GM15510 (cell line): Measurements from ENCODE around the gene FILIP1.
A peak's percentile ranks its signal among the peaks of the same experiment; 100 is the strongest.

Experiments
- POLR2A ChIP-seq: IDR thresholded peaks from 3 replicates; pipeline ENCODE4 v1.6.1; 2011; ENCODE audit warnings: borderline replicate concordance; ENCODE audit not compliant: insufficient read length; ENCODE audit errors: extremely low read depth

The FILIP1 gene

DNA sequence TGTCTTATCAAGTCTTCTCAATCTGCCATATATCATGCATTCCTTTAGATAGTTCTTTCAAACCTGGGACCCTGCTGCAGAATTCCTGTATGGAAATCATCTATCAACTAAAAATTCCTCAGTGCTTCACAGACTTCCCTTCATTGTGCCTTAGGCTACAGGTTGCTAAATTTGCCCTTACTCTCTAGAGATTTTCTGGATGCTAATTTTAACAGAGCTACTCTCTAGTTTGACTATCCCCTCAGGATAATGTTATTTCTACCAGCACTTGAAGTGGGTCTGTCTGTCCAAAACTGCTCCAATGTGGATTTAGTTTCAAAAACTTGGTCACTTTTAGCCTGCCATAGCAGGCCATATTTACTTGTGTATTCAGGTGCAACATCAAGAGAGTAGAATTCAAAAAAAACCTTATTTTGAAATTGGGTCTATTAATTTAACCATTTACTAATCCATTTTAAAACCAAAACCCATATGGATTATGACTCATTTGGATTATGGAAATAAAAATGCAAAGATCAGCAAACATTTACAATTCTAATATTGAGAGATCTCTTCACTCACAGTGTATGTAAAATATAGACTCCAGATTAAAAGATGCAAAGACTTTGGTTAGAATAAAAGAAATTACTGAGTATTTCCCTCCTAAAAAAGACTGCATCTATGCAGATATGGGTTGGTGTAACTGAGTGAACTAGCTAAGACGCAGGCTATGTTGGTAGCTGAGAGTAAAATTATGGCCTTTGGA, 236.1 kb downstream of the FILIP1 start:
- no peak for TF ChIP-seq POLR2A

DNA sequence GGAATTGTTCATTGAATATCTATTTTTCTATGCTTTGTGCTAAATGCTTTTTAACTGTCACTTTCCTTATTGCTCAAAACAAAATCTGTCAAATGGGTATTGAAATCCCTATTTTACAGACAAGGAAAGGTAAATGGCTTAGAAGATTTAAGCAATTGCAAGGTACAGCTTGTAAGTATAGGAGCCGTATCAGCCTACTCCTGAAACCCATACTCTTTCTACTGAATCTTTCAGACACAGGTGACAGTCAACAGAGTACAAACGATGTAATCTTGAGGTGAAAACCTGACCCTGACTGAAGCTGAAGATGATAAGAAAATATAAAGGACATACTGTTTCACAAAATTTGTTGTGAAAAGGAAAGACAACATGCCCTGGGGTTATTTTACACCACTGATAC, 243.0 kb downstream of the FILIP1 start:
- no peak for TF ChIP-seq POLR2A

DNA sequence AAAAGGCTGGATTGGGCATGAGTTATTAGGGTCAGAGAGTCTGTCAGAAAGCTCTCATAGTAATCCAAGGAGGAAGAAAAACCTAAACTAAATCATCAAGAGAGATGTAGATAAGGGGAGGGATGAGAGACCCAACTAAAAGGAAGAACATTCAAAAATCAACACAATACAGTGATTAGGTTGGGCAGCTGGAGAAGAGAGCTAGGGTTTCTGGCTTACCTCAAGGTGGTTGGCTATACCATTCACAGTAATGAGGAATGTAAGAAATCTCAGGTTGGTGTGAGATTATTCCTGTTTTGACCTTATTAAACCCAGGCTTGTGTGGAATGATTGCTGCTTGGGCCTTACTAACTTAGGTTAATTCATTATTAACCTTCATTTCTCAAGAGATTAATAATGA, 243.8 kb downstream of the FILIP1 start:
- TF ChIP-seq POLR2A: no peak

DNA sequence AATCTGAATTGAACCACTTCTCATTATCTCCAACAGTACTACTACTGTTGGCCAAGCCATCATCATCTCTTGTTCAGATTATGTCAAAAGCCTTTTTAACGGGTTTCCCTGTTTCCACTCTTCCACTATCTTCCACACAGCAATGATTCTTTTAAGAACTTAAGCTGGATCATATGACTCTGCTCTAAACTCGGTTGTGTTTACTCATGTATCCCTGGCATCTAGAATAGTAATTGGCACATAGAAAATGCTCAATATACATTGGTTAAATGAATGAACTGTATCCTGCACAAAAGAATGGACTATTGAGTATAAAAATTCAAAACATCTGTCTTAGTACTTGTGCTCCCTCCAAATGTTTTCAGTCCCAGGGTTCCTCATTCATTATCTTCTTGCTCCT, 247.2 kb downstream of the FILIP1 start:
- TF ChIP-seq POLR2A: no peak

DNA sequence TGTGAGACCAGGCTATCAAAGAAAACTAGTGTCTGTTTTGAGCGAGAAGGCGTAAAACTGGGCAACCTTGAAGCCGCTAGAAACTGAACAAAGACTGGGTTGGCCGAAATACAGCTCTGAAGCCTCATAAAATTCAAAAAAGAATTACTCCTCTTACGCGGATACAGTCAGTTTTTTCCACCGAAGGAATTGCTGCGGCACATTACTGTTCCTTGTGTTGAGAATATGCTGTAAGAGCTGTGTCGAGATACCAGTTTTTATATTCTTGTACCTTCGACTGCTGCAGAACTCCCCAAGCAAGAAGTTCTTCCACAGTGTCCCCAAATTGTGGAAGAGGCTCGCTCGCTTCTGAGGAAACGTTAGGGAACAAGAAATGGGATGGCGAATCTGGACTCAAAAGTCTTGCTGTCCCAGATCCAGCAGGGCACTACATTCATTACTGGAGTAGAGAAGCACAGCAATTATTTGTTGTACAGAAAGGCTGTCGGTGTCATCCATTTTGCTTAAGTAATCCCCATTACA, 249.5 kb downstream of the FILIP1 start:
- TF ChIP-seq POLR2A: no peak

DNA sequence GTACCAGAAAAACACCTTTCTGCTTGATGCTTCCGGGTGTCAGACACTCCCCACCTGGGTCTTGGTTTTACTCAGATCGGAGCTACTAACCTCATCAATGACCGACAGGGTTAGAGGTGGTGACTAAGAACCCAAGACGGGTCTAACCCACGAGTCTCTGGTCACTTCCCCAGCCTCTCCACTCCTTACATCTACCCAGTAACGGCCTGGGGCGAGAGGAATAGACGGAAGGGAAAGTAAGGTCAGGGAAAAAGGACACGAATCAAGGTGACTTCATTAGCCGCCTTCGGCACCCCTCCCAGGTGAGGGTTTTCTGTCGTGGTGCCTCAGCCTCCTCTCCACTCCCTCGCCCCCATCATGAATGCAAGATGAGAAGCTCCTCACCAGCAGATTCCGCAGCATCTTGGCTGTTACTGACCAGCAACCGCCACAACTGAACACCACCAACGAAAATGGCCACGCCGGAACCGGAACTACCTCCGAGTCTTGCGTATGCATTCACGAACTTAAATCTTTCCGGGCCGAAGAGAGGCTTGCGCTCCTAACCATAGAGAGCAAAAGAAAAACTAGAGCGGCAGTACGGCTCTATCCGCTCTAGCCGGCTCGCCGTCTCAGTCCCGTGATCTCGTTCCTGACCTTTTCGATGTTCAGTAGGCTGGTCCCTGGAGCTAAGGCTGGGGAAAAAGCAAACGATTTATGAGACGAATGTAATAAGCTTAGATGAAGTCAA, 250.1 kb downstream of the FILIP1 start, which contains the start of gene COX7A2:
COX7A2 (minus strand) TSS at position 469 of the 730 bp plus-strand sequence; CDS start at position 402, 67 bp downstream.
- peak; percentile 79 for TF ChIP-seq POLR2A
